Head of caudate nucleus (tissue), 42 donors: ENCODE data around the gene ALPK1.
A peak's percentile ranks its signal among the peaks of the same experiment; 100 is the strongest.
"Not testable (repeated sequence)": the region's sequence is repeated elsewhere in the genome, so short reads cannot be mapped to it uniquely, and the experiment has no call there.

Experiments used
- DNase-seq, 42 donors: peaks; one replicate each; pipeline versions ENCODE4 v3.0.0 to v3.0.0-alpha.2; 2020 to 2021; ENCODE audit warnings: mixed read lengths in 7 of 42
- intact Hi-C: fragments of 100-400 bp; cut with DNase I; formaldehyde crosslinking; loops from one replicate; pipeline ENCODE4 v1.15.0; 2022

ALPK1 gene

DNA sequence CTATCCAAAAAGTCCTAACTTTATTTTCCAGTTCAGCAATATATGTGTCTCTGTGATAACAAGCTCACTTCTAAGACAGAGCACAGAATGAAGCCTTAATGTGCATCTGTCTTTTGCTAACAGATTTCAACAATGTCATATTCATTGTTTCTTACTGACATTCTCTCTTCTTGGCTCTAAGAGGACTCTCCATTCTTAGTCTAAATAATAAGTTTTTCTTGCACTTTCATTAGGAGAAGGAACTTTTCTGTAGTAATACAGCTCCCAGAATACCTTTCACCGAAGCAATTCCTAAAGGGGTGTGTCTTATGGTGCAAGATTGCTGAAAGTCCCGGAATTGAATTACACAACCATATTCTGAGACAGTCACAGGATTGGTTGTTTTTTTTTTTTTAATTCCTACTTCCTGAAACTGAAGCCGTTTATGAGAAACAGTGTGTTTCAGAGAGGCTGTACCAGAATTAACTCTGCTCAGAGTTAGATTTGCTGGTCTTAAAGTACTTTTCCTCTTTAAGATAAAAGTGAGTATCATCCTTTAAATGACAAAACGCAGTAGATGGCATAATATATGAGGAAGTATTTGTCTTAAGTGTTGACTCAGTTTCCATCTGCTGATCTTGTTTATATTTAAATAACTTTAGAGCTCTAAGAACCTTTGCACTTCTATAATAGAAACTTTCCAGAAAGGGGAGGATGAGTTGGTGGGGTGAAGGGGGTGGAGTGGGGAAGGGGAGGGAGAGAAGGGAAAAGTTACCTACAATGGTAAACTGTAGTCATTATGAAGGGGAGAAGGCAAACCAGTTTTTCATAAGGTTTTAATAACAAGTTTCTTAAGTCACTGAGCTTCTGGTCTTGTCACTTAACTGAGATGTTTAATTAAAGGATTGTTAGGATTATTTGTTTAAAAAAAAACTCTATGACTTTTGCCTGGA lies at the start of gene ALPK1:
TSS of gene ALPK1 (plus strand) at position 421 of the 932 bp plus-strand sequence.
- peak in 1 of 42 donors; percentile 52 for DNase-seq
- intact Hi-C loops, result no loop called here

DNA sequence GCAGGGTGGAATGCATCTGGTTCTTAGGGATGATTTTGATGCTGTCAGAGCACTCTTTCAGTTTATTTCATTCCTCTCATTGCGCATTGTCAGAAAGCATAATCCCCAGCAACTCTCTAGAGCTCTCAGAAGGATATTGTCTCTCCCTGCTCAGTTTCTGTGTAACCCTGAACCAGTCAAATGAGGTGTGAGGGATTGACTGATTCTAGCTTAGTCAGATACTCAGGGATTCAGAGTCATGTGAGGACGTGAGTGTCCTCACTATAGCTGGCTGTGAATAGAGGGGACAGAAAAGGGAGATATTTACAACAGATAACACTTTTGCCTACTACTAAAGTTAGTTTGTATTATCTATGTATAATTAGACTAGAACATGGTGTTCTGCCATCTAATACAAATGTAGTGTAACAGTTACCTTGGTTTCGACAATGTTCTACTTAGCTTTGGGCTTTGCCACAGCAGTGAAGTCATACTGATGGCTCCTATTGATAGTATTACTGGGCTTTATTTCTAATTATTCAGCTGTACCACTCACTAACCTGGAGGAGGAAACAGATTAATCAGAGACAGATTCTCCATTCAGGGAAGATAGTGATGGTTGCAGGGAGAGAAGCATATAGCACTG lies 46.0 kb upstream of the ALPK1 start:
- DNase-seq, result no peak
- intact Hi-C loops, result no loop called here

DNA sequence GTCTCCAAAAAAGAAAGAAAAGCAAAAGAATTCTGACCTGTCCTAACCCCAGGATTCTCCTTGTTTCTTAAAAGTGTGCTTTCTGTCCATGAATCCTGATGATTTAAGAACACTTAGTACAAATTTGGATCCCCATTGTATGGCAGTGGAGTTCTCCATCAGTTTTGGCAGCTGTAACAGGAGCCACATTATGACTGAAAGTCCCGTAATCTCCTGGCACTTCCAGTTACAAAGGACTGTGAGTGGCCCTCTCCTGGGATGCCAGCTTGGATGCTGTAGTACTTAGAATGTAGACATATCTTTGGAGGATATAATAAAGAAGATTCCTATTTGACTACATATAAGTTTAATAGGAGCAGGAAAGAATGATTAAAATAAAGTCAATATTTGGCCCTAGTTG lies 44.9 kb upstream of the ALPK1 start:
- intact Hi-C loops, result no loop called here
- peak in 1 of 42 donors; percentile 4 for DNase-seq

DNA sequence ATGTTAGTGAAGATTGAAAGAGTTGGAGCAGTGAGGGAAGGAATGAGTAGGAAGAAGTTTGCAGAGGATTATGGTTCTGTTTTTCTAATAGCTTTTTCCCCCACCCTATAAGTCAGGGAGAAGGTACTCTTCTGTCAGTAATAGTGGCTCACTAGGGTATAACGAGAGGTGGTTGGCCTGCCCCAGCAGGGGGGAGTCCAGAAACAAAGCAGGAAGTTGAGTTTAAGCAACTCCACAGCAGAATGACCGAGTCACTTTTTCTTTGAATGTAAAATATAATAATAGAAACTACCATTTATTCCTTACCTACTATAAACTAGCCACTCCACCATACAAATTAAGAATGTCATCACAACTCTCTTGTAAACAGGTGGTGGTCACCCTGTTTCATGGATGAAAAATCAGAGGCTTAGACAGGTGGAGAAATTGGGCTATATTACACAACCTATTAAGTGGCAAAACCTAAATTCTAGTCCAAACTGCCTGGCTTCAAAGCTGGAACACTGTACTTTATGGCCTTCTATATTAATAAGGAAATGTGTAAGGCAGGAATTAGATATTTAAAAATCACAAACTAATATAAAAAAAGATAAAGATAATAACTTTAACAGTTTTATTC lies 43.7 kb upstream of the ALPK1 start:
- DNase-seq, result no peak
- intact Hi-C loops, result no loop called here

DNA sequence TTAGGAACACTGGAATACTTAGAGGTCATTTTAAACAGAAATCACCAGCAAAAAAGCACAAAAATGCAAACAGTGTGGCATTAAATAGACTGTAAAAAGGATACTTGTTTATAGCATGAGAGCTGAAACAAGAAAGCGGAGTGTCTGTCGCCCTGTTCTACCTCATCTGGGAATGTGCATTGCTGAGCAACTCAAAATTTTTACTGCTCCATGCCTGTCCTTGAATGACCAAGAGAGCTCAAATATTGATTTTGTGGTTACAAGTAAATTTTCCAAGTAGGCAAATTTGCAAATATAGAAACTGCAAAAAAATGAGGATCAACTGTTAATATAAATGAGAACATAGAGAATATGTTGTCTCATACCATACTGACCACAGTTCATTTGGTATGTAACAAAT lies 40.1 kb upstream of the ALPK1 start:
- no peak for DNase-seq
- intact Hi-C loops, result no loop called here

DNA sequence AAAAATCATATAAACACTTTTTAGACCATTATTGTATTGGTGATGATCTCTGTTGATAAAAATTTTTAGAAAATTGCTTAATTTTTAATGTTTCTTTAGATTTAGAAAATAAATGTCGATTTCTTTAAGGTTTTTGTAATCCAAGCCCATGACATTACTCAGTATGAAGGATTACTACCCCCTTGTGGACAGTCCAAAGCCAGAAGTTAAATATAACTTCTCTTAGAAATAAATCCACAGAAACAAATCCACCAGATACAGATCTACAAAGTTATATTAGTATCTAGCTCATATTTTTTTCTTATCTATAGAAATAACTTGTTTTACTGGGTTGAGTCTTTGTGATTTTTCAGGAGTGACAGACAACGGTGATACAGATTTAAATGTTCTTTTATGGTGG lies 30.3 kb upstream of the ALPK1 start:
- DNase-seq, result no peak
- intact Hi-C loops, result no loop called here

DNA sequence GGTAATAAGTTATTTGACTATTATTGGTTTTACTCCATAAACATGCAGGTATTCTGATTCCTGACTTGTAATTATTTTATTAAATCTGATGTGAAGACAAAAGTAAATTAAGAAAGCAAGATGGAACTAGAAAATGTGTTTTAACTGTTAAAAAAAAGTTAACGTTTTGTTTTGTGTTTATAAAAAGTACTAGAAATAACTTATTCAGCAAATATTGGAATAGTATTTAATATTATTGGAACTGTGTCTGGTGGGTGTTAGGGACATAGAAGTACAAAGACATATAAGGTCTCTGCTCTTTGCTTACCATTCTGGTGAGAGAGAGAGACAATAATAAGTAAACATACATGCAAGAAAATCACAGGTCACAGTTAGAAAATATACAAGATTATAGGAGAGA lies 27.1 kb upstream of the ALPK1 start:
- no peak for DNase-seq
- intact Hi-C loops, result no loop called here

DNA sequence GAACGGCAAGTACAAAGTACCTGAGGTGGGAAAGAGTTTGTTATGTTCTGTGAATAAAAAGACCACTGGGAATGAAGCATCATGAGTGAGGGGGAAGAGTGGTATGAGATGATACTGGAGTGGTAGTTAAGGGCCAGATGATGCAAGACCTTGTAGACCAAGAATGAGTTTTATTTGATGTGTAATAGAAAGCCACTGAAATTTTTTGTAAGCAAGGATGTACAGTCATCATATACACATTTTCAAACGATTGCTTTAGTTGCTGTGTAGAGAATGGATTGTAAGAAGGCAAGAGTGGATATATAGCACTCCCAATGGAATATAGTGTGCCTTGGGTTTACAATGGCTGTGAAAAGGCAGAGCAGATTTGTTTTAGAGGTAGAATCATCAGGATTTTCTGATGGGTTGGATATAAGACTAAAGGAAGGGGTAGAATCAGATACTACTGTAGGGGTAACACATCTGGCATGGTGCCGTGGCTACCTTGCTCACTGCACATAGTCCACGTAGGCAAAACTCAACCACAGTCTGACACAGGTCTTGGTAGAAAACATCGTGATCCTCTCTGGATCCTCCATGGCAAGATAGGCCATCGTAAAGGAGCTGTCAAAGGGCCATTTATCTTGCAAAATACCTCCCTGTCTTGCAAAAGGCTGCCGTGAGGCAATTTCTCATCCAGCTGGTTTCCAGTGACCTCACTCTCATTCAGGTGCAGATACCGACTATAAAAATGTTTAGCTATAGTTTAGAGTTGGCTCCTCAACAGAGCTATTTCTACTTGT lies 26.3 kb upstream of the ALPK1 start:
- intact Hi-C loops, result no loop called here
- no peak for DNase-seq

DNA sequence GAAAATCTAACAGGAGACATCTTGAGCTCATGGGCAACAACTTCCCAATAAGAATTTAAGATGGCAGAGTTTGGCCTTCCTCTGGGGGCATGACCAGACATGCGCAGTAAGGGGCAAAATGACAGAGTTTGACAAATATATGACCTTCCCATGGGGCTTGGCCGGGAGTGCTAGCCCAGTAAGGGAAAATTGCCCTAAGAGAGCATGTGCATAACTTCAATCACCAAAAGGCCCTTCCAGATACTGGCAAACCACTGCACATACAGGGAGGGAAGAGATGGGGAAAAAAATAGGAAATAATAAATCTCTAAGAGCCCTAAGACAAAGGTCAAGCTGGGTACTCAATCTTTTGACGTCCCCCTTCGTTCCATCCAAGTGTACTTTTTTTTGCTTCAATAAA lies 24.9 kb upstream of the ALPK1 start:
- intact Hi-C loops, result no loop called here
- DNase-seq, result no peak

DNA sequence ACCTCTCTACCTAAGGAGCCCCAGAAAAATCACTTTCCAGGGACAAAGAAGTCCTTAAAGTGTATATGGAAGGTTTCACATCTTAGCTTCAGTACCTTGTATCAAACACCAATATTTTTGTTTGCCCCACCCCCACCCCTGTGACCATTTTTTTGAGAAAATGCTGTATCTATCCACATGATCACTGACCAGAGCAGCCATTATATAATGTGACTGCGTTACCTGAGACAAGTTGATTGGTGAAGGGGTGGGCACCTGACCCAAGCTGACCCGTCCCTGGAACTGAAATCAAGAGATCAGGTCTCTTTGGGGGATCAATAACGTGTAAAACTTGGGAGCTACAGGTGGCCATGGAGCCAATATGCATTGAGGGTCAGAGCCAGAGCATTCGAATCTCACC lies 22.2 kb upstream of the ALPK1 start:
- DNase-seq, result no peak
- intact Hi-C loops, result no loop called here

DNA sequence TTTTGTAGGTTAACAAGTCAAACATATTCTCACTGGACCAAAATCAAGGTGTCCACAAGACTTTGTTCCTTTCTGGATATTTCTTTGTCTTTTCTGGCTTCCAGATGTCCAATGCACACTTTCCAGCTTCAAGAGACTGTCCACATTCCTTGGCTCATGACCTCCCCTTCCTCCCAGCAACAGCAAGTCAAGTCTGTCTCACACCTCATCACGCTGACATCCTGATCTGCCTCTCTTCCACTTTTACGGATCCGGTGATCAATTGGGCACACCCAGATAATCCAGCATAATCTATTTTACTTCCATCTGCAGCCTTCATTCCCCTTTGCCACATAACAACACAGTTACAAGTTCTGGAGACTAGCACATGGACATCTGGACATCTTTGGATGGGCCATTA lies 21.1 kb upstream of the ALPK1 start:
- intact Hi-C loops, result no loop called here

DNA sequence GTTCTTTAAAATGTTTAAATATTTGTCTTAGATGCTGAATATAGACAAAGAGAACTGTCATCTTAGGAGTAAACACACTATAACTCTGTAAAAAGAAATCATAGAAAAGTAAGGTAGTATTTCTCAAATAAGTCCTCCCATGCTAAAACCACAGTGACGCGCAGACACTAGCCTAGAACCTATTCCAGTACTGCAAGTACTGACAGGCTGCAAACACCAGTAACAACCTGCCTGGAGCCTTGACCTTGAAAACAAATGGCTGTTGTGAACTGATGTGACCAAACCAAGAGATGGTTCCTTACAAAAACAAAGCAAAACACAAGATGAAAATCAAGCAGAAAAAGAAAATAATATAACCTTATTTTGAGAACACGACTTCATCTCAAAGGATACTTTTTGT lies 19.9 kb upstream of the ALPK1 start:
- intact Hi-C loops, result no loop called here
- DNase-seq, result no peak

More for the DNA sequence above, 21.1 kb upstream of the ALPK1 start:
- DNase-seq, result no peak

DNA sequence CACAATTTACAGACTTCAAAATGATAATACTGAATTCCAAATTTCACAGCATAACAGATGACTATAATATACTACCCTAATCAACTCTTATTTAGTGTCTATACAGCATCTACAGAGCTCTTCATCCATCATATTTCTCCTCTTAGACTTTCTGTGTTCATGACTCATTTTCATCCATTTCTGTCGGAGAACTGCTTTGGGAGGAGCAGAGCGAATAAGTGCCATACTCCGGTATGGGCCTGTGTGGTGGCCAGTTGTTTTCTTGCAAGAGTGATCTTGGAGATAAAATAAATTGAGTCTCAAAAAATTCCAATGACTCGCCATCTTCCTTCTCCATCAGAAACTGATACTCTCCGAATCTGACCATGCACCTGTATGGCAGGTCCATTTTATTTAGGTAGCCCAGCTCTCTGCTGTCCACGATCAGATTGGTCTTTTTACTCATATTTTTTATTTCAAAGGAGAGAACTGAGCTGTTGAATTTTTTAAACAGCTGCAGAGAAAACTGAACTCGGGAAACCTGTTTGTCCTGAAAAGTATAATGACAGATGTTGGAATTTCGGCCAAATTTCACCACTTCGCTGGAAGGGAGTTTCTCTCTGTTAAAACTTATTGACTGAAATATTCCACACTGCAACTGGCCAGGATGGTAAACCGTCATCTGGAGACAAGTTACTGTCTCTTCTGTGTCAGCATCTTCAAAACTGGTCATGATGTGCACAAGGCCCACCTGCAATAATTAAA lies 19.3 kb upstream of the ALPK1 start:
- intact Hi-C loops, result no loop called here
- no peak for DNase-seq

DNA sequence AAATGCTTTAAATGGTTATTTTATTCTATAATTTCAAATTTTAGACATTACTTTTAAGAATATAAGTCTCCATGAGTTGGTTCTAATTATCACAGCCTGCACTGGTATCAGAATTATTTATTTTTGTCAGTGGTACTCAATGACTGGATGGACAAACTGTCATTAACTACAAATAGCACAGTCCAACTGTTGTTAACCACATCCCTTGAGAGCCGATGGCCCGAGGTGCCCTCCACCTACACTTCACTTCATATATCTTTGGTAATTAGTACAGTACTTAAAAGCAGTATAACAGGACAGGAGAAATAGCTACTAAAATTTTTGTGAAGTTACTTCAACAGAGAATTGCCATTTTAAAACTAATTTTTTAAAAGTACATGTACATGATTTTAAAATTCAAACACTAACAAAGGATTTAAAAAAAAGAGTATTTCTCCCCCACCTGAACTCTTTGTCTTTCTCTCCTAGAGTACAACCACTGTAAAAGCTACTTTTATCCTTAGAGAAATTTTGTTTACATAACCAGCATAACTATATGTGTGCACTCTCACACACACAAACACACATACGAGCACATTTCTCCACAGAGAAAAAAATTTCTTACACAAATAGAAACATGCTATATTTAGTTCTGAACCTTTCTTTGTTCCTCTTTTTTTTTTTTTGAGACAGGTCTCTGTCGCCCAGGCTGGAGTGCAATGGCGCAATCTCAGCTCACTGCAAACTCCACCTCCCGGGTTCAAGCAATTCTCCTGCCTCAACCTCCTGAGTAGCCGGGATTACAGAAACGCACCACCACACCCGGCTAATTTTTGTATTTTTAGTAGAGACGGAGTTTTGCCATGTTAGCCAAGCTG lies 17.9 kb upstream of the ALPK1 start:
- no peak for DNase-seq
- intact Hi-C loops, result no loop called here

DNA sequence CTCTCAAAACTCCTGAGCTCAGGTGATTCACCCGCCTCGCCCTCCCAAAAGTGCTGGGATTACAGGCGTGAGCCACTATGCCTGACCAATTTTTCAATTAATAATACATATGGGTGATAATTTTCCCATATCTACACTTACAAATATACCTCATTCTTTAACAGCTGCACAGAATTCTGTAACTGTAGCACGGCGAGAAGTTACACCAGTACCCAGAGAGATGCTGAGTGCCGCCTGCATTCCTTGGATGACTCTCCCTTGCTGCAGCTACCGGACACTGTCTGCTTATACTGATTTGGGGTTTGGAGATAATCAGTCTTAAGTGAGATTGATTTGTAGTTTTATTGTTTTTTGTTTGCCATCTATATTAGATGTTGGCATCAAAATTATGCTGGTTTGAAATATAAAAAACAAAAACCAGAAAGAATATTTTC lies 17.3 kb upstream of the ALPK1 start:
- intact Hi-C loops, result no loop called here

DNA sequence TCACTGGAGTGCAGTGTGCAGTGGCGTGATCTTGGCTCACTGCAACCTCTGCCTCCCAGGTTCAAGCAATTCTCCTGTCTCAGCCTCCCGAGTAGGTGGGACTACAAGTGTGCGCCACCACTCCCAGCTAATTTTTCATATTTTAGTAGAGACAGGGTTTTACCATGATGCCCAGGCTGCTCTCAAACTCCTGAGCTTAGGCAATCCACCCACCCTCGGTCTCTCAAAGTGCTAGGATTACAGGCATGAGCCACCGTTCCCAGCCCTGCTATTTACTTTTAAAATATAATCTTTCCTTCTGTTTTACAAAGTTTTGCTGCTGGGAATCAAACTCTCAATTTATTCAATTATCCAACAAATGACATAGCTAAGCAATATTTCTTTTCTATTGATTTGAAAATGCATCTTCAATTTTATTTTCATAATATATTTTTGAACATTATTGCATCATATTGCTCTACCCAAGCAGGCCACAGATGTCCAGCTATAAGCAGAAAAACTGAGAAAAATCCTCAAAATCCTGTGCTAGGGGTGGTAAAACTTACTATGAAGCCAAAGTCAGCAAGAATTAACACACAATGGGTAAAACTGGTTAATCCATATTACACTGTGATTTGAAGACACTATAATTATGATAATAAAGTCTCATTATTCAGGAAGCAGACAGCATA lies 16.6 kb upstream of the ALPK1 start:
- intact Hi-C loops, result no loop called here
- no peak for DNase-seq

More for the DNA sequence above, 17.3 kb upstream of the ALPK1 start:
- no peak for DNase-seq

DNA sequence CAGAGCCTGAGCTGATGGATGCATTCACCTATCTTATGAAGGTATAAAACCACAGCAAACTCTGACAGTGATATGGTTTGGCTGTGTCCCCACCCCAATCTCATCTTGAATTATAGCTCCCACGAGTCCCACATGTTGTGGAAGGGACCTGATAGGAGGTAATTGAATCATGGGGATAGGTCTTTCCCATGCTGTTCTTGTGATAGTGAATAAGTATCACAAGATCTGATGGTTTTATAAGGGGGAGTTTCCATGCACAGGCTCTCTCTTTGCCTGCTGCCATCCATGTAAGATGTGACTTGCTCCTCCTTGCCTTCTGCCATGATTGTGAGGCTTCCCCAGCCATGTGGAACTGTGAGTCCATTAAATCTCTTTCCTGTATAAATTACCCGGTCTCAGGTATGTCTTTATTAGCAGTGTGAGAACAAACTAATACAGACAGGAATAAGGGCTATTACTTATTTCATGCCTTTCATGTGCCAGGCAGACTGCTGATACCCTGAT lies 15.2 kb upstream of the ALPK1 start:
- DNase-seq, intact Hi-C loops: not testable (repeated sequence)
